ENCODE measurements around the gene NTS. TPM values are rescaled to one million over a fixed set of nuclear protein-coding genes. Genes with fewer than 3 reads are reported as not detected.

NTS gene
- total and polyA plus RNA-seq, 2 experiments from 2014 or later = 17.1 to 30.8 TPM

DNA sequence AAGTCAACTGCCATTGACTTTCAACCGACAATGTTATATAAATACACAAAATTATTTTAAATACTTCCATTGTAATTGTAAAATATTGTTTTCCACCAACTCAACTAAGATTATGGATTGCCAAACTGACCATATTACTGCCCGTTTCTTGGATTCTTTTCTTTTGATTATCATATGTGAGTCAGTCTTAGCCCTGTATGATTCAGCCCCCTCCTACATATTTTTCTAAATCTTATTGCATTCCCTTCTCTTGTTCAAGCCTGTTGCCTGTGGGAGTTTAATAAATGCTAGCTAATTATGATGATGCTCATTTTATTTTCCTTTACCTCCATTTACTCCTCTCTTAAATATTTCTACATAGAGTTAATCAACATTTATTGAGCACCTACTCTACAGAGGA, 44.7 kb upstream of the NTS start:
- H3F3A ChIP-seq (replicated peaks; ENCODE audit: low read depth) = no peaks in the 10 kb centered on the region
- no peaks in the 10 kb centered on the region for H3K27me3 ChIP-seq (ENCODE audit: insufficient read depth)
- no peaks in the 10 kb centered on the region for H3K9me2 ChIP-seq (ENCODE audit: insufficient read depth)
- no peaks in the 10 kb centered on the region for H3K79me2 ChIP-seq (replicated peaks; ENCODE audit: insufficient read depth)
- ATAC-seq (no peak), DNase-seq (ENCODE audit: low spot score) (no peak)
- Mint-ChIP-seq H3K9me3 (no peaks in the 10 kb centered on the region), H3K27me3 (ENCODE audit: insufficient read depth, low read depth, poor library complexity) (no peaks in the 10 kb centered on the region), H3K4me3 (no peak overlapping the region), H3K36me3 (ENCODE audit: low read depth) (no peaks in the 10 kb centered on the region), H3K27ac (no peak overlapping the region), H3K4me1 (peaks cover 5% of the 10 kb centered on the region; the same call in 2 of the 3 replicates)
- no peak overlapping the region for H3K27ac ChIP-seq (ENCODE audit: low read depth)
- no peak overlapping the region for H2AFZ ChIP-seq
- TF ChIP-seq NANOG (IDR thresholded peaks at IDR 0.05; ENCODE audit: borderline replicate concordance) (no peak), JUNB (IDR thresholded peaks at IDR 0.05; ENCODE audit: unreplicated experiment) (no peak), ETS1 (IDR thresholded peaks at IDR 0.05) (no peak)
- peaks cover 7% of the 10 kb centered on the region for H3K4me1 ChIP-seq (ENCODE audit: insufficient read depth)
- no peaks in the 10 kb centered on the region for H3K36me3 ChIP-seq (ENCODE audit: insufficient read depth)
- no peaks in the 10 kb centered on the region for H4K20me1 ChIP-seq (replicated peaks; ENCODE audit: insufficient read depth)
- H3K4me3 ChIP-seq = no peak overlapping the region
- H3K4me2 ChIP-seq = no peak overlapping the region

DNA sequence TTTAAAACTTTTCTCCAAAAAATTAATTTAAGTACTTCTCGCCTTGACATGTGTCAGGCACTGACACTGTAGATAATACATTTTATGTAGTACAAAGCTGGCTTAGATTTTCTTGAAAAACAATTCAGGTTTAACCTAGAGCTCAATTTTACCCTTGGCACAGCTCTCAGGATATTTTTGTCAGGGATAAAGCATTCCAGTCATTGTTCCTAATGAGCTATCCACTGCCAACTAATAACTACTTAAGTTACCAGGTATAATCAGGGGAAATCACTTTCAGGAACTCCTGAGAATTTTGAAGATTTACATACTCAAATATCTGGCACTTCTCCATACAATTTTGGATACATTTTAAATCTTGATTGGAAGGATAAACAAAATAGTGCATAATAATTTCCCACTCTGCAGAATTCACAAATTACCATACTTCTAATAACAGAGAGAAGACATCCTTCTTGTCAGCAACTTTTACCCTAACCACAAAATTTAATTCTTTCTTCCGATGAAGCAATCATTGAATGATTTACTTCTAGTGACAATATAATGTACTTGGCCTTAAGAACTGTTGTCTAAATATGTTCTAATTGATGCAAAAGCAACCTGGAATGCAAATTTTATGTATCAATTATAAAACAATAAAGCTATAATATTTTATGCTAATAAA, 42.6 kb upstream of the NTS start:
- Histone ChIP-seq H3F3A (replicated peaks; ENCODE audit: low read depth) (no peaks in the 10 kb centered on the region), H3K4me3 (no peak overlapping the region), H2AFZ (no peak overlapping the region), H3K4me2 (no peak overlapping the region), H4K20me1 (replicated peaks; ENCODE audit: insufficient read depth) (no peaks in the 10 kb centered on the region), H3K79me2 (replicated peaks; ENCODE audit: insufficient read depth) (no peaks in the 10 kb centered on the region), H3K9me2 (ENCODE audit: insufficient read depth) (no peaks in the 10 kb centered on the region), H3K36me3 (ENCODE audit: insufficient read depth) (no peaks in the 10 kb centered on the region), H3K4me1 (ENCODE audit: insufficient read depth) (peaks cover 27% of the 10 kb centered on the region), H3K27me3 (ENCODE audit: insufficient read depth) (no peaks in the 10 kb centered on the region), H3K27ac (ENCODE audit: low read depth) (no peak overlapping the region)
- no peak for TF ChIP-seq NANOG (IDR thresholded peaks at IDR 0.05; ENCODE audit: borderline replicate concordance)
- TF ChIP-seq STAT1 (IDR thresholded peaks at IDR 0.05; ENCODE audit: unreplicated experiment) = no peak
- TF ChIP-seq EZH2phosphoT487 (IDR thresholded peaks at IDR 0.05; ENCODE audit: unreplicated experiment) = no peak
- DNase-seq (ENCODE audit: low spot score) (no peak), ATAC-seq (no peak)
- no peak overlapping the region for H3K27ac Mint-ChIP-seq
- H3K4me1 Mint-ChIP-seq = peaks cover 16% of the 10 kb centered on the region
- H3K27me3 Mint-ChIP-seq (ENCODE audit: insufficient read depth, low read depth, poor library complexity) = no peaks in the 10 kb centered on the region
- no peaks in the 10 kb centered on the region for H3K36me3 Mint-ChIP-seq (ENCODE audit: low read depth)
- no peaks in the 10 kb centered on the region for H3K9me3 Mint-ChIP-seq
- no peak overlapping the region for H3K4me3 Mint-ChIP-seq

GRCh38 chr12:85833579-85833978, 40.5 kb upstream of the NTS start:
- no peak overlapping the region for H3K4me3 Mint-ChIP-seq
- no peaks in the 10 kb centered on the region for H3K36me3 Mint-ChIP-seq (ENCODE audit: low read depth)
- no peak overlapping the region for H3K4me3 ChIP-seq
- no peaks in the 10 kb centered on the region for H3F3A ChIP-seq (replicated peaks; ENCODE audit: low read depth)
- no peak overlapping the region for H3K27ac ChIP-seq (ENCODE audit: low read depth)
- H3K4me1 Mint-ChIP-seq = peaks cover 22% of the 10 kb centered on the region
- H3K4me2 ChIP-seq = no peak overlapping the region
- H3K9me2 ChIP-seq (ENCODE audit: insufficient read depth) = no peaks in the 10 kb centered on the region
- no peaks in the 10 kb centered on the region for H3K9me3 Mint-ChIP-seq
- no peaks in the 10 kb centered on the region for H3K27me3 ChIP-seq (ENCODE audit: insufficient read depth)
- H3K36me3 ChIP-seq (ENCODE audit: insufficient read depth) = no peaks in the 10 kb centered on the region
- ATAC-seq (no peak), DNase-seq (ENCODE audit: low spot score) (no peak)
- H3K27ac Mint-ChIP-seq = no peak overlapping the region
- peaks cover 29% of the 10 kb centered on the region for H3K4me1 ChIP-seq (ENCODE audit: insufficient read depth)
- peaks cover 4% of the 10 kb centered on the region for H3K27me3 Mint-ChIP-seq (ENCODE audit: insufficient read depth, low read depth, poor library complexity)
- no peak overlapping the region for H2AFZ ChIP-seq
- no peaks in the 10 kb centered on the region for H4K20me1 ChIP-seq (replicated peaks; ENCODE audit: insufficient read depth)
- H3K79me2 ChIP-seq (replicated peaks; ENCODE audit: insufficient read depth) = no peaks in the 10 kb centered on the region
- TF ChIP-seq CREB1 (CRISPR knock-in tag; IDR thresholded peaks at IDR 0.05; ENCODE audit: low read depth) (no peak), NANOG (IDR thresholded peaks at IDR 0.05; ENCODE audit: borderline replicate concordance) (no peak), EZH2phosphoT487 (IDR thresholded peaks at IDR 0.05; ENCODE audit: unreplicated experiment) (no peak), ZNF462 (CRISPR knock-in tag; IDR thresholded peaks at IDR 0.05) (no peak)

Data from GM23338 (cell line).